ENCODE results near the gene GLDC.

DNA sequence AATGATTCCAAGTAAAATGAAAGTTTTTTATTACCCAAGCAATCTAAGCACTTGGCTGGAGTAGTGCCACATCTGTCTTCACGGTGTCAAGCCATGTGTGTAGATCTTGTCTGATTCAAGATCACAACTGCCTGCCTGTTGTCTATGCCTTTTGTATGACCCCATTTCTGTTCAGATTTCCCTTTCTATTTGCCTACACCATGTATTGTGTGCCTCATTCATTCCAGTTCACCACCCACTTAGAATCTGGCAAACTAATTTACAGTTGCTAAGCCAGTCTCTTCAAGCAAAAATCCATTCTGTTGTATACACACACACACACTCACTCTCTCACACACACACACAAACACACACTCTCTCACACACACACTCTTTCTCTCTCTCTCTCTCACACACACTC is 33.7 kb downstream of the GLDC start:
- TF ChIP-seq EP300 (IDR thresholded peaks at IDR 0.05), result no peak
- TF ChIP-seq, protein P1, sequence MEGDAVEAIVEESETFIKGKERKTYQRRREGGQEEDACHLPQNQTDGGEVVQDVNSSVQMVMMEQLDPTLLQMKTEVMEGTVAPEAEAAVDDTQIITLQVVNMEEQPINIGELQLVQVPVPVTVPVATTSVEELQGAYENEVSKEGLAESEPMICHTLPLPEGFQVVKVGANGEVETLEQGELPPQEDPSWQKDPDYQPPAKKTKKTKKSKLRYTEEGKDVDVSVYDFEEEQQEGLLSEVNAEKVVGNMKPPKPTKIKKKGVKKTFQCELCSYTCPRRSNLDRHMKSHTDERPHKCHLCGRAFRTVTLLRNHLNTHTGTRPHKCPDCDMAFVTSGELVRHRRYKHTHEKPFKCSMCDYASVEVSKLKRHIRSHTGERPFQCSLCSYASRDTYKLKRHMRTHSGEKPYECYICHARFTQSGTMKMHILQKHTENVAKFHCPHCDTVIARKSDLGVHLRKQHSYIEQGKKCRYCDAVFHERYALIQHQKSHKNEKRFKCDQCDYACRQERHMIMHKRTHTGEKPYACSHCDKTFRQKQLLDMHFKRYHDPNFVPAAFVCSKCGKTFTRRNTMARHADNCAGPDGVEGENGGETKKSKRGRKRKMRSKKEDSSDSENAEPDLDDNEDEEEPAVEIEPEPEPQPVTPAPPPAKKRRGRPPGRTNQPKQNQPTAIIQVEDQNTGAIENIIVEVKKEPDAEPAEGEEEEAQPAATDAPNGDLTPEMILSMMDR (IDR thresholded peaks at IDR 0.05), result no peak
- no peak for TF ChIP-seq POLR2A (IDR thresholded peaks at IDR 0.05; ENCODE audit: low read depth)
